NCI-H1092 (cell line): ENCODE data around the gene CXCL10.

Experiments
- DNase-seq: peaks from one replicate; lab custom pipeline; 2025; lab: John Stamatoyannopoulos, UW

Gene CXCL10

DNA sequence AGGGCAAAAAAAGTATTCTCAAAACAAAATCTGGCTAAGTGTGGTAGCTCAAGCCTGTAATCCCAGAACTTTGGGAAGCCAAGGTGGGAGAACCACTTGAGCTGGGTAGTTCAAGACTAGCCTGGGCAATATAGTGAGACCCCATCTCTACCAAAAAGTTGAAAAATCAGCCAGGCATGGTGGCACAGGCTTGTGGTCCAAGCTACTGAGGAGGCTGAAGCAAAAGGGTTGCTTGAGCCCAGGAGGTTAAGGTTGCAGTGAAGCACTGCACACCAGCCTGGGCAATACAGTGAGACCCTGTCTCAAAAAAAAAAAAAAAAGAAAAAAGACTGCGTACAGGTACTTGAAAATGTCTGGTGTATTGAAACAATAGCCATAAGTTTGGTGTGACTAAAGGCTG lies 30.8 kb downstream of the CXCL10 start:
- DNase-seq, result no peak

- no peak for DNase-seq
Observed at GRCh38 chr4:75989846-75990528, 33.3 kb downstream of the CXCL10 start.

DNA sequence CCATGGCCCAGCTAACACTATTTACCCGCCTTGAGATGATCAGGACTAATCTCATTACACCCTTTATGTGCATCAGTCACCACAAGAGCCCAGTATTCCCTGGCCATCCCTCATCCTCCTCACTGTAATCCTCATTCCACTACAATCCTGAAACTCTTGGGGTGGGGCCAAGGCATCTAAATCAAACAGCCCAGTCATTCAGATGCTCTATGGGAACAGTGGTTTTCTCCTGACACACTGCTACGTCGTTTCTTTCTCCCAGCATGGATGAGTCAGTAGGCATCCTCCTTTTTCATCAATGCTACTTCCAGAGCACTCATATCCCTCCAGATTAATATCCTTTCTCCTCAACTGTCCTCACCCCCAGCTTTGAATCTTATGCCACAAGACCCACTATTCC lies 38.2 kb downstream of the CXCL10 start:
- no peak for DNase-seq

- no peak for DNase-seq
Observed at GRCh38 chr4:75980576-75980975, 42.7 kb downstream of the CXCL10 start.

GRCh38 chr4:75976177-75976576 lies 47.1 kb downstream of the CXCL10 start:
- DNase-seq, result no peak

- DNase-seq, result no peak
Observed at GRCh38 chr4:75973766-75974165, 49.5 kb downstream of the CXCL10 start.
